ENCODE results near the gene IFRD1. TPM values are rescaled to one million over a fixed set of nuclear protein-coding genes. Genes with fewer than 3 reads are reported as not detected.

IFRD1 gene
- total RNA-seq, 1 experiment from 2014 or later, result 67.8 TPM

DNA sequence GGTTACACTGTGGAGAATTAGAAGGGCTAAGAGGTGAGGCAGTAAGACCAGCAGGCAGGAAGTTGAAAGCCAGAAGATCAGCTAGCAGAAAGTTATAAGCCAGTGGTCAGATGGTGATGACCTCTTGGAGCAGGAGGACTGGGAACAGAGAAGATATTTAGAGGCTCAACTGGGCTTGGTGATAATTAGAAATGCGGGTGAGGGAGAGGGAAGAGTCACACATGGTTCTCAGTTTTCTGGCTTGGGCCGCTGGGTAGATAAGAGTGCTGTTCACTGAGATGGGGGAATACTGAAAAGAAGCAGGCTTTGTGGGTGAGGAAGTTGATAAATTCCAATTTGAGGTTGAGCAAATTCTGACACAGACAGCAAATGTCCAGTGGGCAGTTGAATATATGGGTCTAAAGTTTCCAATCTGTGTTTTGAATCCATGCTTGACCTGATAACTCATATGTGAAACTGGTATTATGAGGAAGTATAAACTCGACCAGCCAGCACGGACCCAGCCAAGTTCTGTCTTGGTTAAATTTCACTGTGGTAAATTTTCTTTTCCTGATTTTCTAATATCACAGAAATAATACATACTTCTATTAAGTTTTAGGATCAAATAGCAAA is 53.2 kb downstream of the IFRD1 start:
- no peaks in the 10 kb centered on the region for H4K20me1 ChIP-seq (ENCODE audit: control insufficient read depth, insufficient read depth, insufficient read length)
- H3K79me2 ChIP-seq (ENCODE audit: insufficient read depth, low read length), result no peaks in the 10 kb centered on the region
- Mint-ChIP-seq H3K36me3 (ENCODE audit: insufficient read depth in 1 of 3, low read depth in 3 of 3) (no peaks in the 10 kb centered on the region), H3K4me1 (no peaks in the 10 kb centered on the region), H3K9me3 (no peaks in the 10 kb centered on the region), H3K27ac (no peak overlapping the region), H3K4me3 (no peak overlapping the region), H3K27me3 (ENCODE audit: low read depth) (no peaks in the 10 kb centered on the region; the same call in none of the 2 replicates)
- H3K79me1 ChIP-seq (ENCODE audit: insufficient read depth, low read depth, low read length, poor library complexity, severe bottlenecking), result no peaks in the 10 kb centered on the region
- H2BK12ac ChIP-seq (ENCODE audit: insufficient read length, low read depth, low read length), result no peak overlapping the region
- TF ChIP-seq, protein P1, sequence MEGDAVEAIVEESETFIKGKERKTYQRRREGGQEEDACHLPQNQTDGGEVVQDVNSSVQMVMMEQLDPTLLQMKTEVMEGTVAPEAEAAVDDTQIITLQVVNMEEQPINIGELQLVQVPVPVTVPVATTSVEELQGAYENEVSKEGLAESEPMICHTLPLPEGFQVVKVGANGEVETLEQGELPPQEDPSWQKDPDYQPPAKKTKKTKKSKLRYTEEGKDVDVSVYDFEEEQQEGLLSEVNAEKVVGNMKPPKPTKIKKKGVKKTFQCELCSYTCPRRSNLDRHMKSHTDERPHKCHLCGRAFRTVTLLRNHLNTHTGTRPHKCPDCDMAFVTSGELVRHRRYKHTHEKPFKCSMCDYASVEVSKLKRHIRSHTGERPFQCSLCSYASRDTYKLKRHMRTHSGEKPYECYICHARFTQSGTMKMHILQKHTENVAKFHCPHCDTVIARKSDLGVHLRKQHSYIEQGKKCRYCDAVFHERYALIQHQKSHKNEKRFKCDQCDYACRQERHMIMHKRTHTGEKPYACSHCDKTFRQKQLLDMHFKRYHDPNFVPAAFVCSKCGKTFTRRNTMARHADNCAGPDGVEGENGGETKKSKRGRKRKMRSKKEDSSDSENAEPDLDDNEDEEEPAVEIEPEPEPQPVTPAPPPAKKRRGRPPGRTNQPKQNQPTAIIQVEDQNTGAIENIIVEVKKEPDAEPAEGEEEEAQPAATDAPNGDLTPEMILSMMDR (conservative IDR thresholded peaks at IDR 0.05), result no peak
- H3K4me2 ChIP-seq (ENCODE audit: insufficient read depth, insufficient read length, low read length), result no peak overlapping the region
- H3K18ac ChIP-seq (ENCODE audit: insufficient read length, low read depth, low read length), result no peak overlapping the region
- no peak overlapping the region for H3T11ph ChIP-seq (ENCODE audit: low read length)
- H2BK120ac ChIP-seq (ENCODE audit: low read depth, low read length, poor library complexity, severe bottlenecking), result no peak overlapping the region
- no peaks in the 10 kb centered on the region for H3K9me3 ChIP-seq (ENCODE audit: control insufficient read depth, low read depth, low read length)
- H3K27ac ChIP-seq (ENCODE audit: insufficient read length, low read depth, low read length), result no peak overlapping the region
- H2BK15ac ChIP-seq (ENCODE audit: low read depth, low read length), result no peak overlapping the region
- DNase-seq, result no peak
- no peak overlapping the region for H2BK20ac ChIP-seq (ENCODE audit: low read depth, low read length, poor library complexity, severe bottlenecking)
- WGBS (ENCODE audit: extremely low coverage, insufficient read length, low lambda C conversion rate), result no CpG with 5 or more reads among the region's 4 CpGs
- no peak overlapping the region for H2BK5ac ChIP-seq (ENCODE audit: insufficient read length, low read length)
- no peak overlapping the region for H4K8ac ChIP-seq (replicated peaks; ENCODE audit: insufficient read length, low read depth, low read length)
- no peaks in the 10 kb centered on the region for H3K4me1 ChIP-seq (ENCODE audit: insufficient read depth, low read length)
- H3K23ac ChIP-seq (ENCODE audit: insufficient read length, low read depth, low read length), result no peak overlapping the region
- H4K91ac ChIP-seq (ENCODE audit: insufficient read length, low read depth, low read length), result no peak overlapping the region
- no peak overlapping the region for H3K14ac ChIP-seq (ENCODE audit: insufficient read depth, low read length)
- no peak overlapping the region for H3K9ac ChIP-seq (ENCODE audit: extremely low read depth, insufficient read length, low read length)
- no peak overlapping the region for H2AFZ ChIP-seq (ENCODE audit: low read length)
- no peak overlapping the region for H4K5ac ChIP-seq (ENCODE audit: insufficient read length, low read depth, low read length)
- no peaks in the 10 kb centered on the region for H3K23me2 ChIP-seq (ENCODE audit: insufficient read length, low read depth, low read length, poor library complexity, severe bottlenecking)
- no peak overlapping the region for H3K4ac ChIP-seq (ENCODE audit: low read depth, low read length)
- no peak overlapping the region for H2AK5ac ChIP-seq (ENCODE audit: insufficient read length, low read length)
- no peaks in the 10 kb centered on the region; the same call in 1 of the 2 replicates for H3K27me3 ChIP-seq (ENCODE audit: insufficient read depth, low read length)
- no peak overlapping the region for H3K56ac ChIP-seq (ENCODE audit: insufficient read length, low read depth, low read length)
